ENCODE measurements around the gene PANK1.

The PANK1 gene

DNA sequence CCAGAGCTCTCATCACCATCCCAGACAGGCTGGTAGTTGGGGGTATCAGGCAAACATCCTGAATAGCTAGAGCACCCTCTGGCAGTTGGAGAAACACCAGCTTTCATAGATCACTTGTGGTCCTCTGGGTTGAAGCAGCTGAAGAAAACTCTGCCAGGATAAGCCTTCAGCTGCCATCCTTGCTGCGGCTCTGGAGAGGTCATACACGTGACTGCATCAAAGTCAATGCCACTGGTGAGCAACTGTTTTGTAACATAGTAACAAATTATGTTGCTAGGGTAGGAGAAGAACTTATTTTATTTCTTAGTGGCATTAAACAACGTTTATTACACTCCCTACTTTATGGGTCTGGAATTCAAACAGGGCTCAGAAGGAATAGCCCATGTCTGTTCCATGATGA lies 19.2 kb upstream of the PANK1 start:
- H3K27ac Mint-ChIP-seq, result no peak overlapping the region
- no peak overlapping the region for H3K4me3 Mint-ChIP-seq

DNA sequence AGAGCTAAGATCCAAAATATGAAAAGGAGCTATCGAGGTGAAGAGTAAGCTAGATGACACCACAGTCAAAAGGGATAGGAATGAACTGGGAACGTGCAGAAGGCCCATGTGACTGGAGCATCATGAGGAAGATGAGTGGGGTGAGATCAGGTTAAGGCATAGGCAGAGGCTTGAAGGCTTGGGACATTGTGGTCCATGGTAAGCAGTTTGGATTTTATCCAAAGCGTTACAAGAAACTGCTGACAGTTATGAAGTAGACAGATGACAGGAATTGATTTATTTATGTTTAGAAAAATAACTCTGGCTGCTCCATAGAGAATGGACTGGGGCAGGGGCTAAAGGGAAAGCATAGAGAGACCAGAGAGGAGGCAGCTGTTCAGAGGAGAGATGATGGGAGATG lies 18.1 kb upstream of the PANK1 start:
- Mint-ChIP-seq H3K4me3 (no peak overlapping the region), H3K9me3 (no peaks in the 10 kb centered on the region), H3K27me3 (peaks cover 6 to 13% of the 10 kb centered on the region in 2 donors), H3K36me3 (ENCODE audit: insufficient read depth) (no peaks in the 10 kb centered on the region), H3K4me1 (ENCODE audit: low read depth in 2 of 2) (no peaks in the 10 kb centered on the region), H3K27ac (no peak overlapping the region)
- DNase-seq, result no peak
- ATAC-seq (replicated peaks), result no peak

More for the DNA sequence above, 19.2 kb upstream of the PANK1 start:
- DNase-seq, result no peak
- Mint-ChIP-seq H3K36me3 (ENCODE audit: insufficient read depth) (no peaks in the 10 kb centered on the region), H3K27me3 (peaks cover 6 to 15% of the 10 kb centered on the region in 2 donors), H3K9me3 (no peaks in the 10 kb centered on the region), H3K4me1 (ENCODE audit: low read depth in 2 of 2) (no peaks in the 10 kb centered on the region)
- ATAC-seq (replicated peaks), result no peak

DNA sequence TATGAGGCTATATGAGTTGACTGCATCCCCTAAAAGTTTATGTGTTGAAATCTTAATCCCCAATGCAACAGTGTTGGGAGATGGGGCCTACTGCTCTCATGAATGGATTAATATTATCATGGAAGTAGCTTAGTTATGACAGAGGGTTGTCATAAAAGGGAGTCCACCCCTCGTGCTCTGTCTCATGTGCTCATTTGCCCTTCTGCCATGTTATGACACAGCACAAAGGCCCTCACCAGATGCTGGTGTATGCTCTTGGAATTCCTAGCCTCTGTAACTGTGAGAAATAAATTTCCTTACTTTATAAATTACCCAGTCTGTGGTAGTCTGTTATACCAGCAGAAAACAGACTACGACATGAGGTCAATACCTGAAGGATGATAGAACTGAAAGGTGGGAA lies 17.6 kb upstream of the PANK1 start:
- H3K27me3 Mint-ChIP-seq, result peaks cover 6 to 13% of the 10 kb centered on the region in 2 donors
- no peaks in the 10 kb centered on the region for H3K9me3 Mint-ChIP-seq
- no peaks in the 10 kb centered on the region for H3K36me3 Mint-ChIP-seq (ENCODE audit: insufficient read depth)
- DNase-seq (no peak), ATAC-seq (replicated peaks) (no peak)
- H3K4me1 Mint-ChIP-seq (ENCODE audit: low read depth in 2 of 2), result no peaks in the 10 kb centered on the region
- no peak overlapping the region for H3K4me3 Mint-ChIP-seq
- H3K27ac Mint-ChIP-seq, result no peak overlapping the region

DNA sequence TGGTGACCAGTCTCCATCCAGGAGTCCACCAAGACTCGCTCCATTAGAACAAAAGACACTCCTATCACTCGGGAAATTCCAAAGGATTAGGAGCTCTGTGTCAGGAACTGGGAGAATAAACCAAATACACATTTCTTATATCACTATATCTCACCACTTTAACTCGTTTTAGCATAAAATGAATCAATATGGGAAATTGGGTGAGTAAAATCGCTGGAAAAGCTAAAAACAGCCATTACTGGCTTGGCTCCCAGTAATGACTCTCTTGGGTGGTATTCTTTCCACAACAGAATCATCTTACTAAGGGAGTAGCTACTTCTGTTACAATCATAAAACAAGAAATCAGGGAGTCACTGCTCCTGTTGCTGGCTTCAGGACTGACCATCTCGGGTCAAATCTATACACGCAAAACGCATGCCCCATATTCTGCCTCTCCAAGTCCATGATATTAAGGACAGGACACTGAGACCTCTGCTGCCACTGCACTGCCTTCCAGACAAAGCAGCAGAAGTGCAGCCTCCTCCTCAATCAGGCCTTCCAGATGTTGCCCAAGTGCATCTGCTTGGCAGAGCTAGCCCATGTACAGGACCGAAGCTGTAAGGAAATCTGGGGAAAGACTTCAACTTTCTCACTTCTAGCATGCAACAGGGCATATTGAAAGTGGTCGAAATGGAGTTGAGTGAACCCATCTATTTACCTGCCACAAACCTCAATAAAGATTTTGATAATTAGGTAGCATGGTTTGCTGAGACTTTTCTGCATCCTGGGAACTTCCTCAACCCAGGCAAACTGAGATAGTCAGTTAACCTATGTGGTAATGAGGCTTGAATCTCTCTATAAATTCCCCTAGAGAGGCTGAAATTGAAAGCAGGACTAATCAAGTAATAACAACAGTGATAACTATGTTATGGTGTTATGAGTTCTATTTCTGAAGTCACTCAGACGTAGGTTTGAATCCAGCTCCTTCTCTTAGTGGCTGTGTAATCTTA lies 14.4 kb upstream of the PANK1 start:
- Mint-ChIP-seq H3K4me3 (no peak overlapping the region), H3K9me3 (no peaks in the 10 kb centered on the region), H3K4me1 (ENCODE audit: low read depth in 2 of 2) (no peaks in the 10 kb centered on the region), H3K27me3 (peaks cover 6 to 13% of the 10 kb centered on the region in 2 donors), H3K36me3 (ENCODE audit: insufficient read depth) (no peaks in the 10 kb centered on the region), H3K27ac (no peak overlapping the region)
- DNase-seq, result no peak
- ATAC-seq (replicated peaks), result no peak

DNA sequence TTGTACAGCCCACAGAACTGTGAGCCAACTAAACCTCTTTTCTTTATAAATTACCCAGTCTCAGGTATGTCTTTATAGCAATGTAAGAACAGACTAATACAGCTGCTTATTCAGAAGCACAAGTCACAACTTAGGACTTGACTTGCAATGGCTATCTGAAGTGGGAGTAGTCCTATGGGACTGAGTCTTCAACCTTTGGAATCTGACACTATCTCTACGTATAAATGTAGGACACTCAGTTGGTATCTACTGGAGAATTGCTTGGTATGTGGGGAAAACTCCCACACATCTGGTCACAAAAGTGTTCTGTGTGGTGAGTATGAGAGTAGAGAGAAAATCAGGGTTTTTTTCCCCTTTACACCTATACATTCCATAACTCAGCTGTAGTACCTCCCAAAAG lies 12.3 kb upstream of the PANK1 start:
- no peak overlapping the region for H3K27ac Mint-ChIP-seq
- no peak overlapping the region for H3K4me3 Mint-ChIP-seq
- no peaks in the 10 kb centered on the region for H3K4me1 Mint-ChIP-seq (ENCODE audit: low read depth in 2 of 2)
- H3K27me3 Mint-ChIP-seq, result peaks cover 6 to 22% of the 10 kb centered on the region in 2 donors
- H3K9me3 Mint-ChIP-seq, result no peaks in the 10 kb centered on the region
- ATAC-seq (replicated peaks) (no peak), DNase-seq (no peak)
- H3K36me3 Mint-ChIP-seq (ENCODE audit: insufficient read depth), result no peaks in the 10 kb centered on the region

DNA sequence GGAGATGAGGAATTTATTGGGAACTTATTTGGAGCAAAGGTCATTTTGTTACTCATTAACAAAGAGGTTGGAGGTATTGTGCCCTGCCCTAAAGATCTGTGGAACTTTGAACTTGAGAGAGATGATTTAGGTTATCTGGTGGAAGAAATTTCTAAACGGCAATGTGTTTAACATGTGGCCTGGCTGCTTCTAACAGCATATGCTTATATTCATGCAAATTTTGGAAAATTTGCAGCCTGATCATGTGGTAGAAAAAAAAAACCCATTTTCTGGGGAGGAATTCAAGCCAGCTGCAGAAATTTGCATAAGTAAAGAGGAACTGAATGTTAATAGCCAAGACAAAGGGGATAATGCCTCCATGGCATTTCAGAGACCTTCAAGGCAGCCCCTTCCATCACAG lies 10.7 kb upstream of the PANK1 start:
- Mint-ChIP-seq H3K4me3 (no peak overlapping the region), H3K4me1 (ENCODE audit: low read depth in 2 of 2) (no peaks in the 10 kb centered on the region), H3K36me3 (ENCODE audit: insufficient read depth) (no peaks in the 10 kb centered on the region), H3K27ac (no peak overlapping the region), H3K9me3 (no peaks in the 10 kb centered on the region), H3K27me3 (peaks cover 6 to 22% of the 10 kb centered on the region in 2 donors)
- ATAC-seq (replicated peaks), result no peak
- DNase-seq, result no peak

DNA sequence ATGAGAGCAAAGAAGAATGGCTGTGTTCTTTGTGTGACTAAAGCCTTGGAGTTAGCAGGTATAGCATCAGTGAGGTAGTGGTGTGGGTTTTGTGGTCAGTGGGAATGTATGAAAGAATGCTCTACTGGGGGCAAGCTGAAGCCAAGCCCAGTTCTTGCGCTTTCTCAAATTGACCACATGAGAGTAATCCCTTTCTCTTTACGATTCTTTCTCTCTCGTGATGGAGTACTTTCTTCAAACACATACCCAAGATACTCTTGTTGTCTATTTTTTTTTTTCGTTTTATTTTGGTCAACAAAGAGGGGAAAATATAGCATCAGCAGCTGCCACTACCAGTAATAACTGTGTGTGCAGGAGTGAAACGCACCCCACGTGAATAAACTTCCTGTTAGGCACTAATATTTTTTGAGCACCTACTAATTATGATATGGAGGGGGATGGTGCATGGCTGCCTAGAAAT lies 8.4 kb upstream of the PANK1 start:
- ATAC-seq (replicated peaks) (no peak), DNase-seq (no peak)
- Mint-ChIP-seq H3K36me3 (ENCODE audit: insufficient read depth) (no peaks in the 10 kb centered on the region), H3K4me1 (ENCODE audit: low read depth in 2 of 2) (no peaks in the 10 kb centered on the region), H3K9me3 (no peaks in the 10 kb centered on the region), H3K27ac (no peak overlapping the region), H3K27me3 (peaks cover 17 to 30% of the 10 kb centered on the region in 2 donors), H3K4me3 (no peak overlapping the region)

DNA sequence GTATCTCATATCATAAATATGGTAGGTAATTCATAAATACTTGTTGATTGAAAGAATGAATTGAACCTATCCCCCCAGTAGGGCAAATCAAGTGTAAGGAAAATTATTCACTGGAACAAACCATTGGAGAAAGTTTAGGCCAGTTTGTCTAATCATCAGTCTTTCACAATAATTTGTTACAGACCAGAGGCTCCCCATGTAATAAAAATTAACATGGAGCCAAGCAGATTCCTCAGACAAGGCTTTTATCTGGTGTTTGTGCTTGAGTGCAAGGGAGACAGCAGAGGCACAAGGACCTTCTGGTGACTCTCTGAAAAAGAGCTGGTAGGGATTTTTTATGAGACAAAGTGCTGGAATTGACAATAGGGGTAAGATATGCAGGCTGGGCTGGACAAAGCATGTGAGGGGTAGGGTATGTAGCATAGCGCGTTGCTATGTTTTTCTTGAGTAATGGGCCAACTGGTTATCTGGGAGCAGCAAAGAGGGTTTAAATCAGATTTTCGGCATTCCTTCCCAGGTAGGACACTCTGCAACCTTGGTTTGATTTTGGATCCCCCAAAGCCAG lies 7.8 kb upstream of the PANK1 start:
- H3K4me3 Mint-ChIP-seq, result no peak overlapping the region
- H3K27ac Mint-ChIP-seq, result no peak overlapping the region
- H3K36me3 Mint-ChIP-seq (ENCODE audit: insufficient read depth), result no peaks in the 10 kb centered on the region
- H3K27me3 Mint-ChIP-seq, result peaks cover 19 to 35% of the 10 kb centered on the region in 2 donors
- no peak for DNase-seq
- no peaks in the 10 kb centered on the region for H3K4me1 Mint-ChIP-seq (ENCODE audit: low read depth in 2 of 2)
- no peaks in the 10 kb centered on the region for H3K9me3 Mint-ChIP-seq
- no peak for ATAC-seq (replicated peaks)

DNA sequence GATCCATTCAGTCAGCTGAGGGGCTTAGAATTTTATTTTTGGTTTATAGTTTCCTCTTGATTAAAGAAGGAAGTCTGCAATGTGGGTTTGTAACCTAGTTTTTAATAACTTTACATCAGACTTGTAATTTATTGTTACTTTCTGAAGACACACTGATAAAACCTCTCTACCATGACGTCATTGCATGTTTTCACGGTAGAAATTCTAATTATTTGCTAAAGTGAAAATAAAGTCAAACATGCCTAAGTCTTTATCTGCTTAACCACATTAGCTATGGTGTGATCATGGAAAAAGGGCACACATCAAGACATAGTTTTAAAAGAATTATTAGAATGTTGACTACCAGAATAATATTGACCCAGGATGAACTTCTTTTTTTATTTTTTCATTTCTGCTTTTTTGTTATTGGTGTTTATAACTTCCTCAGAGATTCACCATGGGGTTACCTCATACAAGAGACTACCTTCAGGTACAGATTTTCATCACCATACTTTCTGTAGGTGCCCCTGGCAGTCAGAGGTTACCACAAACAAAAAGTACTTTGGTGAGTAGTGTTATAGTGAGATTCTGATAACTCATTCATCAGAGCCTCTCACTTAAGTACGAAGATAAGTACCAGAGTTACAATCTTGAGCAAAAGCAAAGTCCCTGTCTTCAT lies 7.0 kb upstream of the PANK1 start:
- ATAC-seq (replicated peaks) (no peak), DNase-seq (no peak)
- no peak overlapping the region for H3K4me3 Mint-ChIP-seq
- no peaks in the 10 kb centered on the region for H3K9me3 Mint-ChIP-seq
- H3K4me1 Mint-ChIP-seq (ENCODE audit: low read depth in 2 of 2), result no peaks in the 10 kb centered on the region
- H3K27ac Mint-ChIP-seq, result no peak overlapping the region
- H3K27me3 Mint-ChIP-seq, result peaks cover 26 to 42% of the 10 kb centered on the region in 2 donors
- H3K36me3 Mint-ChIP-seq (ENCODE audit: insufficient read depth), result no peaks in the 10 kb centered on the region

DNA sequence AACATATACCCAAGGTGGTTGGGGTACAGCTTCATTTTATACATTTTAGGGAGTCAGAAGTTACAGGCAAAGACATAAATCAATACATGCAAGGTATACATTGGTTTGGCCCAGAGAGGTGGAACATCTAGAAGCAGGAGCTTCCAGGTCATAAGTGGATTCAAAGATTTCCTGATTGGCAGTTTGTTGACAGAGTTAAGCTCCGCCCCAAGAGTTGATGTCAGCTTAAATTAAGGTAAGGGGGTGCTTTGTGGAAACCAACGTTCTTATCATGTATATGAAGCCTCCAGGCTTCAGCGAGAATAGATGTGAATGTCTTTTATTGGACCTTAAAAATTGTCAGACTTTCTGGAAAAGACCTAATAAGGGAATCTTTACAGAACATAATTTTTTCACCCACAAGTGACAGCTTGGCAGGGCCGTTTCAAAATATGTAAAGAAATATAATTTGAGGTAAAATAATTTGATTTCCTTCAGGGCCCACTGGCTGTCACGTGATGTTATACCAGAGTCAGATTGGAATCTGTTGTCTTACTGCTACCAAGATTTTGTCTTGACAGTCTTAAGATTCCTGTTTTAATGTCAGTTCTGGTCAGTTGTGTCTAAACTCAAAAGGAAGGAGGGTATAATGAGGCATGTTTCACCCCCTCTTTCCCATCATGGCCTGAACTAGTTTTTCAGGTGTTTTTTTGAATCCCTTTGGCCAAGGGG lies 6.3 kb upstream of the PANK1 start:
- ATAC-seq (replicated peaks) (no peak), DNase-seq (no peak)
- Mint-ChIP-seq H3K36me3 (ENCODE audit: insufficient read depth) (no peaks in the 10 kb centered on the region), H3K27ac (no peak overlapping the region), H3K4me3 (no peak overlapping the region), H3K27me3 (peaks cover 26 to 49% of the 10 kb centered on the region in 2 donors), H3K4me1 (ENCODE audit: low read depth in 2 of 2) (no peaks in the 10 kb centered on the region), H3K9me3 (no peaks in the 10 kb centered on the region)

DNA sequence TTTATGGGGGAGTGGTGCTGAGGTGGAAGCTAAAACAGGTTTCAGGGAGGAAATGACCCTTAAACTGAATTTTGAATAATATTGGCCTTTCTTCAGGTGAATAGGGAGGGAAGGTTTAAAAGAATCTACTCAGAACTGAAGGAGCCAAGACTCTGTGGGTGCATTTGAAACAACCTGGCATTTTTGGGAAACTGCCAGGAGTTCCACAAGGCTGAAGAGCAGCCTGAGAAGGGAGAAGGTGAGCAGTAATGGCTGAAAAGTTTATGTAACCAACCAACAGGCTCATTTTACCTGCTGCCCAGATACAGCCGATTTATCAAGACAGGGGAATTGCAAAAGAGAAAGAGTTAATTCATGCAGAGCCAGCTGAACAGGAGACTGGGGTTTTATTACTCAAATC lies 4.0 kb upstream of the PANK1 start:
- Mint-ChIP-seq H3K4me3 (no peak overlapping the region), H3K9me3 (no peaks in the 10 kb centered on the region), H3K27me3 (peaks cover 32 to 51% of the 10 kb centered on the region in 2 donors), H3K27ac (no peak overlapping the region), H3K36me3 (ENCODE audit: insufficient read depth) (no peaks in the 10 kb centered on the region), H3K4me1 (ENCODE audit: low read depth in 2 of 2) (peaks cover 5 to 7% of the 10 kb centered on the region in 2 donors)
- DNase-seq (no peak), ATAC-seq (replicated peaks) (no peak)

DNA sequence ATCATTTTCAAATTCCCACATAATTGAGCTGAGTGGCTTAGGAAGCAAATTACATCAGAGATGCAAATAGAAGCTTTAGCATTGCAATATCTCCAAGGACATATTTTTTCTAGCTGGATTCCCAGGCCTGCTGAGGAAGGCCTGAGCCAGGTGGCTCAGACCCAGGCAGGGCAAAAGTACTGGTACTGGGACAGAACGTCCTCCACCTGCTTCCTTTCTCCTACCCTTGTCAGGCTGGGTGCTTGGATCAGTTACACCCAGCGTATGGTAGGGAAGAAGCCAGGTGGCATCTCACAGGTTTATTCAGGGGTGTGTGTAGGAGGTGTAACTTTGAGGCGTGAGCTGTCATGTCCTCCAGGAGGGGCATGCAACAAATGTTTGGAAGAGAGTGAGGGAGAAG lies 3.0 kb upstream of the PANK1 start:
- no peak for ATAC-seq (replicated peaks)
- Mint-ChIP-seq H3K36me3 (ENCODE audit: insufficient read depth) (no peaks in the 10 kb centered on the region), H3K27ac (no peak overlapping the region), H3K4me1 (ENCODE audit: low read depth in 2 of 2) (peaks cover 7% of the 10 kb centered on the region in 2 donors), H3K4me3 (no peak overlapping the region), H3K9me3 (no peaks in the 10 kb centered on the region), H3K27me3 (peaks cover 32 to 49% of the 10 kb centered on the region in 2 donors)
- DNase-seq, result no peak

All from effector memory CD8-positive, alpha-beta T cell (primary cell).